ENCODE results near the gene TMEM141.
"Not testable (repeated sequence)": the region's sequence is repeated elsewhere in the genome, so short reads cannot be mapped to it uniquely, and the experiment has no call there.

TMEM141 gene

DNA sequence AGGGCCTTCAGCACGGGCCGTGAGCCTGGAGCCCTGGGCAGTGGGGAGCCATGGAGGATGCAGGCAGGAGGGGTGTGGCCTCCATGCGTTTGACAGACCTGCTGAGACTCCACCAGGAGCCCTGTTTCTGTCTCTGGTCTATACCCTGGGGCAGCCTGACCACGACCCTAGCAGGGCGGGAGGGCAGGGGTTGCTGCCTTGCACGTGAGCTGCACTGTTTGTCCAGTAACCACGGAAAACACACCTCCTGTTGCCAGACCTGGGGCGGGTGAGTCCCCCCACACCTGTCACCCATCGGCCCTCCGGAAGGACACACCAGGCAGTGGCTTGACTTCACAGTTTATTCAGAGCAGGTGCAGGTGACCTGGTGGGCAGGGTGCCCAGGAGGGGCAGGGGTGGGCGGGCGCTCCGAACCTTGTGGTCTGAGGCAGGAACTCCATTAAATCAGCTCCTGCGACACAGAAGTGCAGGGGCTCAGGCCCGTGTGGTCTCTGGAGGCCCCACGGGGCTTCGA is 37.0 kb upstream of the TMEM141 start:
- Histone ChIP-seq H3K9ac (no peak overlapping the region), H3K4me3 (IDR thresholded peaks at IDR 0.05; ENCODE audit: insufficient read depth, low read depth, low read length) (no peak overlapping the region), H3K4me2 (no peak overlapping the region), H3K4me1 (ENCODE audit: low read depth, poor library complexity, severe bottlenecking) (no peaks in the 10 kb centered on the region), H3K36me3 (ENCODE audit: insufficient read depth) (no peaks in the 10 kb centered on the region), H3K27ac (no peak overlapping the region), H3K27me3 (ENCODE audit: insufficient read depth, low read depth) (peaks cover 54% of the 10 kb centered on the region), H2AFZ (ENCODE audit: low read depth) (no peak overlapping the region), H4K20me1 (ENCODE audit: insufficient read depth) (no peaks in the 10 kb centered on the region), H3K79me2 (ENCODE audit: insufficient read depth, low read depth) (no peaks in the 10 kb centered on the region)
- TF ChIP-seq, protein P1, sequence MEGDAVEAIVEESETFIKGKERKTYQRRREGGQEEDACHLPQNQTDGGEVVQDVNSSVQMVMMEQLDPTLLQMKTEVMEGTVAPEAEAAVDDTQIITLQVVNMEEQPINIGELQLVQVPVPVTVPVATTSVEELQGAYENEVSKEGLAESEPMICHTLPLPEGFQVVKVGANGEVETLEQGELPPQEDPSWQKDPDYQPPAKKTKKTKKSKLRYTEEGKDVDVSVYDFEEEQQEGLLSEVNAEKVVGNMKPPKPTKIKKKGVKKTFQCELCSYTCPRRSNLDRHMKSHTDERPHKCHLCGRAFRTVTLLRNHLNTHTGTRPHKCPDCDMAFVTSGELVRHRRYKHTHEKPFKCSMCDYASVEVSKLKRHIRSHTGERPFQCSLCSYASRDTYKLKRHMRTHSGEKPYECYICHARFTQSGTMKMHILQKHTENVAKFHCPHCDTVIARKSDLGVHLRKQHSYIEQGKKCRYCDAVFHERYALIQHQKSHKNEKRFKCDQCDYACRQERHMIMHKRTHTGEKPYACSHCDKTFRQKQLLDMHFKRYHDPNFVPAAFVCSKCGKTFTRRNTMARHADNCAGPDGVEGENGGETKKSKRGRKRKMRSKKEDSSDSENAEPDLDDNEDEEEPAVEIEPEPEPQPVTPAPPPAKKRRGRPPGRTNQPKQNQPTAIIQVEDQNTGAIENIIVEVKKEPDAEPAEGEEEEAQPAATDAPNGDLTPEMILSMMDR (conservative IDR thresholded peaks at IDR 0.05; ENCODE audit: low read depth, low read length), result no peak

DNA sequence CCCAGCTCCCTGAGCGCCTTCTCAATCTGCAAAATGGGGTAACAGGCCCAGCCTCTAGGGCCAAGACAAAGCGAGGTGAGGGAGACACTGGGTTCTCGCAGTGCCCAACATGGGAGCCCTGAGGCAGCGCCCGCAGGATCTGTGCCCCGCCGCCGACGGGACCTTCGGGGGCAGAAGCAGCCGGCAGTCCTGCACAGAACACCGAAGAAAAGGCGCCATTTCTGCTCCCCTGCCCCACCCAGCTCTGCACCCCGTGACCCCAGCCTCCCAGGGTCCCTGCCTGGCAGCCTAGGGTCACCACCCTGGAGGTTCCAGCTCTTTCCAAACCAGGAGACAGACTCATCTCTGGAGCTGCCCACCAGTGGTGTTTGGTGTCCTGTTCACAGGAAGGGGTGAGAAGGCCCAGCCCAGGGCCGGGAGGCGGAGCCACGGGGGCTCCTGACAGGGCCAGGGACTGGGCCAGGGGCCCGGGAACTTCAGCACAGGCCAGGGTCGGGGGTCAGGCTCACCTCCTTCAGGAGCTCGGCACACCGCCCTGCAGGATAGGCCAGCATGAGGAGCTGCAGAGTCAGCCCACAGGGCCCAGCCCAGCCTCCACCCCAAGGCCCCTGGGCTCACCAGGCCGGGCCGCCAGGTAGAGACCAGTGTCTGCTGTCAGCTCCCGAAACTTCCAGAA is 36.4 kb upstream of the TMEM141 start:
- TF ChIP-seq, protein P1 (conservative IDR thresholded peaks at IDR 0.05; ENCODE audit: low read depth, low read length), result no peak
- Histone ChIP-seq H2AFZ (ENCODE audit: low read depth) (no peak overlapping the region), H3K4me3 (IDR thresholded peaks at IDR 0.05; ENCODE audit: insufficient read depth, low read depth, low read length) (no peak overlapping the region), H3K4me2 (no peak overlapping the region), H3K9ac (no peak overlapping the region), H3K79me2 (ENCODE audit: insufficient read depth, low read depth) (no peaks in the 10 kb centered on the region), H3K27me3 (ENCODE audit: insufficient read depth, low read depth) (peaks cover 51% of the 10 kb centered on the region), H4K20me1 (ENCODE audit: insufficient read depth) (no peaks in the 10 kb centered on the region), H3K27ac (no peak overlapping the region), H3K4me1 (ENCODE audit: low read depth, poor library complexity, severe bottlenecking) (no peaks in the 10 kb centered on the region), H3K36me3 (ENCODE audit: insufficient read depth) (no peaks in the 10 kb centered on the region)

DNA sequence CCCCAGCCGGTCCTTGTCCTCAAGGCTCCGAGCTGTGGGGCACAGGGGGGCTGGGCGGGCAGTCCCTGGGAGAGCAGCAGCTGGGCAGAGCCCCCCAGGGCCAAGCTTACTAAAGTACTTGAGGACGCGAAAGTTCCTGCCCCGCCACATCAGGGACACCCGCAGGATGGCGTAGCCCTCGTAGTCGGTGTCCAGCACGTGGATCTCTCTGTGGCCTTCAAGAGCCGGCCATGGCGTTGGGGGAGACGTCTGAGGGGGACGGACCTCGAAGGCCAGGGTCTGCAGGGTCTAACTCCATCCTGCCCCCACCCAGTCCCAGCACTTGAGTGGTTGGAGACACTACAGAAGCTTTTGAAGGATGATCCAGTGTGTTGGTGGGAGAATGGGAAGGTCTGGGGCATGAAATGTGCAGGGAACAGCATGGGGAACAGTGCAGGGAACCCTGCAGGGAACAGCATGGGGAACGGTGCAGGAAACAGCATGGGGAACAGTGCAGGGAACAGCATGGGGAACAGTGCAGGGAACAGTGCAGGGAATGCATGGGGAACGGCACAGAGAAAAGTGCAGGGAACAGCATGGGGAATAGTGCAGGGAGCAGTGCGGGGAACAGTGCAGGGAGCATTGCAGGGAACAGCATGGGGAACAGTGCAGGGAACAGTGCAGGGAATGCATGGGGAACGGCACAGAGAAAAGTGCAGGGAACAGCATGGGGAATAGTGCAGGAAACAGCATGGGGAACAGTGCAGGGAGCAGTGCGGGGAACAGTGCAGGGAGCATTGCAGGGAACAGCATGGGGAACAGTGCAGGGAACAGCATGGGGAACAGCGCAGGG is 35.6 kb upstream of the TMEM141 start:
- H3K4me1 ChIP-seq (ENCODE audit: low read depth, poor library complexity, severe bottlenecking); H3K4me2 ChIP-seq; H3K79me2 ChIP-seq (ENCODE audit: insufficient read depth, low read depth); H2AFZ ChIP-seq (ENCODE audit: low read depth); H3K4me3 ChIP-seq (IDR thresholded peaks at IDR 0.05; ENCODE audit: insufficient read depth, low read depth, low read length); H3K27ac ChIP-seq; H3K36me3 ChIP-seq (ENCODE audit: insufficient read depth); H3K9ac ChIP-seq; H4K20me1 ChIP-seq (ENCODE audit: insufficient read depth): not testable (repeated sequence)
- peaks cover 50% of the 10 kb centered on the region for H3K27me3 ChIP-seq (ENCODE audit: insufficient read depth, low read depth)

DNA sequence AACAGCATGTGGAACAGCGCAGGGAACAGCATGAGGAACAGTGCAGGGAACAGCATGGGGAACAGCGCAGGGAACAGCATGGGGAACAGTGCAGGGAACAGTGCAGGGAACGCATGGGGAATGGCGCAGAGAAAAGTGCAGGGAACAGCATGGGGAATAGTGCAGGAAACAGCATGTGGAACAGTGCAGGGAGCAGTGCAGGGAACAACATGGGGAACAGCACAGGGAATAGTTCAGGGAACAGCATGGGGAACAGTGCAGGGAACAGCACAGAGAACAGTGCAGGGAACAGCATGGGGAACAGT is 35.1 kb upstream of the TMEM141 start:
- no peaks in the 10 kb centered on the region for H3K79me2 ChIP-seq (ENCODE audit: insufficient read depth, low read depth)
- H4K20me1 ChIP-seq (ENCODE audit: insufficient read depth), result no peaks in the 10 kb centered on the region
- H3K4me2 ChIP-seq, result no peak overlapping the region
- H3K27ac ChIP-seq, result no peak overlapping the region
- H3K4me1 ChIP-seq (ENCODE audit: low read depth, poor library complexity, severe bottlenecking), result peaks cover 6% of the 10 kb centered on the region
- H3K9ac ChIP-seq, result no peak overlapping the region
- no peaks in the 10 kb centered on the region for H3K36me3 ChIP-seq (ENCODE audit: insufficient read depth)
- H2AFZ ChIP-seq (ENCODE audit: low read depth), result no peak overlapping the region
- peaks cover 48% of the 10 kb centered on the region for H3K27me3 ChIP-seq (ENCODE audit: insufficient read depth, low read depth)
- H3K4me3 ChIP-seq (IDR thresholded peaks at IDR 0.05; ENCODE audit: insufficient read depth, low read depth, low read length), result no peak overlapping the region
- TF ChIP-seq, protein P1 (conservative IDR thresholded peaks at IDR 0.05; ENCODE audit: low read depth, low read length), result no peak

DNA sequence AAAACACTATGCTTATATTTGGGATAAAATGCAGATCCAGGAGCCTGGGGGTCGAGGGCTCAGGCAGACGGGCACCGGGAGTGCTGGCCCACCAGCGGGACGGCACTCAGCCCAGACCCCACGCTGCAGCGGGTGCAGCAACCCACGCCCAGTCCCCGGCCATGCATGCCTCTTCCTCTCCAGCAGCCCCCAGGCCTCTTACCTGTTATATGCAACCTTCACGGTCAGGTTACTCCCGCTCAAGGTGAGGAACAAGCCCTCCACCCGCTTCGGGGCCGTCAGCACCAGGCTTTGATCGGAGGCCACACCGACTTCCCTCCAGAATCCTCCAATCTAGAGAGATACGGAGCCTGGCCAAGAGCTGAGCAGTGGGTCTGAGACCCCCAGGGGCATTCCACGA is 34.3 kb upstream of the TMEM141 start:
- H3K4me1 ChIP-seq (ENCODE audit: low read depth, poor library complexity, severe bottlenecking), result peaks cover 9% of the 10 kb centered on the region
- no peaks in the 10 kb centered on the region for H3K79me2 ChIP-seq (ENCODE audit: insufficient read depth, low read depth)
- no peaks in the 10 kb centered on the region for H4K20me1 ChIP-seq (ENCODE audit: insufficient read depth)
- no peak overlapping the region for H2AFZ ChIP-seq (ENCODE audit: low read depth)
- no peak overlapping the region for H3K4me3 ChIP-seq (IDR thresholded peaks at IDR 0.05; ENCODE audit: insufficient read depth, low read depth, low read length)
- H3K36me3 ChIP-seq (ENCODE audit: insufficient read depth), result no peaks in the 10 kb centered on the region
- no peak overlapping the region for H3K4me2 ChIP-seq
- no peak overlapping the region for H3K9ac ChIP-seq
- no peak overlapping the region for H3K27ac ChIP-seq
- peaks cover 41% of the 10 kb centered on the region for H3K27me3 ChIP-seq (ENCODE audit: insufficient read depth, low read depth)
- TF ChIP-seq, protein P1 (conservative IDR thresholded peaks at IDR 0.05; ENCODE audit: low read depth, low read length), result no peak
